H9 (cell line): ENCODE results near the gene YWHAH. TPM values are rescaled to one million over a fixed set of nuclear protein-coding genes. Genes with fewer than 3 reads are reported as not detected.

Experiments
- DNase-seq: peaks from one replicate; pipeline ENCODE4 v3.0.0-alpha.2; 2017
- H2AFZ ChIP-seq: one replicate; pipeline ENCODE4 v1.6.1; 2013; ENCODE audit warnings: mild to moderate bottlenecking, low read length, control low read depth, moderate library complexity
- H2AK5ac ChIP-seq: 2 replicates; pipeline ENCODE4 v1.6.1; 2013; ENCODE audit warnings: low read length, control low read depth, mixed read lengths; ENCODE audit not compliant: insufficient read length
- H2BK120ac ChIP-seq: one replicate; pipeline ENCODE4 v1.6.1; 2013; ENCODE audit warnings: low read depth, mild to moderate bottlenecking, low read length, control low read depth, inconsistent platforms; ENCODE audit not compliant: poor library complexity, severe bottlenecking
- H2BK12ac ChIP-seq: 2 replicates; pipeline ENCODE4 v1.6.1; 2013; ENCODE audit warnings: low read length, control low read depth, mixed read lengths, low read depth; ENCODE audit not compliant: insufficient read length
- H2BK15ac ChIP-seq: 2 replicates; pipeline ENCODE4 v1.6.1; 2013; ENCODE audit warnings: low read depth, low read length, control low read depth
- H2BK20ac ChIP-seq: one replicate; pipeline ENCODE4 v1.6.1; 2013; ENCODE audit warnings: low read depth, mild to moderate bottlenecking, low read length, control low read depth, inconsistent platforms; ENCODE audit not compliant: poor library complexity, severe bottlenecking
- H2BK5ac ChIP-seq: 2 replicates; pipeline ENCODE4 v1.6.1; 2013; ENCODE audit warnings: low read length, control low read depth, mixed read lengths; ENCODE audit not compliant: insufficient read length
- H3K14ac ChIP-seq: 2 replicates; pipeline ENCODE4 v1.6.1; 2013; ENCODE audit warnings: low read length, control low read depth; ENCODE audit not compliant: insufficient read depth
- H3K18ac ChIP-seq: 2 replicates; pipeline ENCODE4 v1.6.1; 2013; ENCODE audit warnings: low read depth, mild to moderate bottlenecking, mixed read lengths, low read length, control low read depth; ENCODE audit not compliant: insufficient read length
- H3K23ac ChIP-seq: 2 replicates; pipeline ENCODE4 v1.6.1; 2013; ENCODE audit warnings: low read length, control low read depth, mixed read lengths, low read depth; ENCODE audit not compliant: insufficient read length
- H3K23me2 ChIP-seq: 2 replicates; pipeline ENCODE4 v1.6.1; 2013; ENCODE audit warnings: low read depth, mild to moderate bottlenecking, mixed read lengths, low read length, control low read depth; ENCODE audit not compliant: insufficient read length, poor library complexity, severe bottlenecking
- H3K27ac ChIP-seq: 2 replicates; pipeline ENCODE4 v1.5.1; 2013; ENCODE audit warnings: low read length, control low read depth, mixed read lengths, low read depth; ENCODE audit not compliant: insufficient read length
- H3K27me3 ChIP-seq: 2 replicates; pipeline ENCODE4 v1.6.1; 2013; ENCODE audit warnings: low read length, control low read depth, inconsistent platforms; ENCODE audit not compliant: insufficient read depth
- H3K4ac ChIP-seq: 2 replicates; pipeline ENCODE4 v1.6.1; 2013; ENCODE audit warnings: low read depth, mild to moderate bottlenecking, control low read depth, inconsistent platforms, low read length, moderate library complexity
- H3K4me1 ChIP-seq: 2 replicates; pipeline ENCODE4 v1.6.1; 2013; ENCODE audit warnings: low read length, control low read depth, inconsistent platforms; ENCODE audit not compliant: insufficient read depth
- H3K4me2 ChIP-seq: 2 replicates; pipeline ENCODE4 v1.6.1; 2013; ENCODE audit warnings: low read length, control low read depth, mixed read lengths; ENCODE audit not compliant: insufficient read length, insufficient read depth
- H3K56ac ChIP-seq: 2 replicates; pipeline ENCODE4 v1.6.1; 2013; ENCODE audit warnings: low read depth, mild to moderate bottlenecking, mixed read lengths, low read length, control low read depth; ENCODE audit not compliant: insufficient read length
- H3K79me1 ChIP-seq: 2 replicates; pipeline ENCODE4 v1.6.1; 2013; ENCODE audit warnings: low read depth, mild to moderate bottlenecking, moderate library complexity, low read length, control low read depth, inconsistent platforms; ENCODE audit not compliant: insufficient read depth, poor library complexity, severe bottlenecking
- H3K79me2 ChIP-seq: 2 replicates; pipeline ENCODE4 v1.6.1; 2013; ENCODE audit warnings: low read length, control low read depth, inconsistent platforms; ENCODE audit not compliant: insufficient read depth
- H3K9ac ChIP-seq: 2 replicates; pipeline ENCODE4 v1.6.1; 2013; ENCODE audit warnings: low read length, control low read depth, mixed read lengths; ENCODE audit not compliant: insufficient read length; ENCODE audit errors: extremely low read depth
- H3K9me3 ChIP-seq: one replicate; pipeline ENCODE4 v1.6.1; 2013; ENCODE audit warnings: low read depth, low read length, inconsistent platforms; ENCODE audit not compliant: control insufficient read depth
- H3T11ph ChIP-seq: one replicate; pipeline ENCODE4 v1.6.1; 2013; ENCODE audit warnings: mild to moderate bottlenecking, low read length, control low read depth, inconsistent platforms
- H4K20me1 ChIP-seq: one replicate; pipeline ENCODE4 v1.6.1; 2013; ENCODE audit not compliant: control insufficient read depth, insufficient read length, insufficient read depth
- H4K5ac ChIP-seq: 2 replicates; pipeline ENCODE4 v1.6.1; 2013; ENCODE audit warnings: low read depth, mild to moderate bottlenecking, mixed read lengths, low read length, control low read depth; ENCODE audit not compliant: insufficient read length
- H4K8ac ChIP-seq: replicated peaks from 2 replicates; pipeline ENCODE4 v1.6.1; 2013; ENCODE audit warnings: low read length, control low read depth, mixed read lengths, low read depth; ENCODE audit not compliant: insufficient read length
- H4K91ac ChIP-seq: 2 replicates; pipeline ENCODE4 v1.6.1; 2013; ENCODE audit warnings: low read depth, mild to moderate bottlenecking, moderate library complexity, mixed read lengths, low read length, control low read depth; ENCODE audit not compliant: insufficient read length
- H3K27ac Mint-ChIP-seq, 3 experiments: 2 replicates in 2 of 3; 3 replicates in 1 of 3; pipeline ENCODE4 v1.8.0; 2020 to 2021; ENCODE audit warnings: mixed read lengths in 3 of 3, mild to moderate bottlenecking in 1 of 3, moderate library complexity in 1 of 3
- H3K27me3 Mint-ChIP-seq: 2 replicates; pipeline ENCODE4 v1.8.0; 2021; ENCODE audit warnings: low read depth, mild to moderate bottlenecking, moderate library complexity, mixed read lengths
- H3K36me3 Mint-ChIP-seq, 3 experiments: 2 replicates in 2 of 3; 3 replicates in 1 of 3; pipeline ENCODE4 v1.8.0; 2020 to 2021; ENCODE audit warnings: low read depth in 3 of 3, mixed read lengths in 3 of 3; ENCODE audit not compliant: insufficient read depth in 1 of 3
- H3K4me1 Mint-ChIP-seq, 2 experiments: 2 replicates each; pipeline ENCODE4 v1.8.0; 2020; ENCODE audit warnings: mixed read lengths in 2 of 2
- H3K4me3 Mint-ChIP-seq, 2 experiments: 2 replicates in 1 of 2; 3 replicates in 1 of 2; pipeline ENCODE4 v1.8.0; 2020 to 2021; ENCODE audit warnings: mild to moderate bottlenecking in 2 of 2, mixed read lengths in 2 of 2, moderate library complexity in 1 of 2
- H3K9me3 Mint-ChIP-seq, 2 experiments: 2 replicates in 1 of 2; 3 replicates in 1 of 2; pipeline ENCODE4 v1.8.0; 2020; ENCODE audit warnings: mild to moderate bottlenecking in 2 of 2, mixed read lengths in 2 of 2, moderate library complexity in 1 of 2
- WGBS: extraction: QIAGEN DNeasy Blood & Tissue Kit; methylation state at CpG from one replicate; pipeline ENCODE4 v1.1.7; 2013; ENCODE audit warnings: missing lambda C conversion rate, low lambda C conversion rate, mixed read lengths; ENCODE audit not compliant: insufficient read length; ENCODE audit errors: extremely low coverage; 5-methylcytosine and 5-hydroxymethylcytosine counted together
- total RNA-seq: library from RNA; stranded (reverse); gene quantifications from 2 replicates; pipeline ENCODE4 v1.2.1, GENCODE V29; 2021
- TF ChIP-seq, protein P1 (sequence below): fragments of 200-600 bp; sonication (generic); conservative IDR thresholded peaks from 3 replicates; pipeline ENCODE4 v1.8.0; 2021; ENCODE audit warnings: antibody characterized with exemption, mild to moderate bottlenecking

Gene YWHAH
- total RNA-seq, 1 experiment from 2014 or later: 250 TPM

DNA sequence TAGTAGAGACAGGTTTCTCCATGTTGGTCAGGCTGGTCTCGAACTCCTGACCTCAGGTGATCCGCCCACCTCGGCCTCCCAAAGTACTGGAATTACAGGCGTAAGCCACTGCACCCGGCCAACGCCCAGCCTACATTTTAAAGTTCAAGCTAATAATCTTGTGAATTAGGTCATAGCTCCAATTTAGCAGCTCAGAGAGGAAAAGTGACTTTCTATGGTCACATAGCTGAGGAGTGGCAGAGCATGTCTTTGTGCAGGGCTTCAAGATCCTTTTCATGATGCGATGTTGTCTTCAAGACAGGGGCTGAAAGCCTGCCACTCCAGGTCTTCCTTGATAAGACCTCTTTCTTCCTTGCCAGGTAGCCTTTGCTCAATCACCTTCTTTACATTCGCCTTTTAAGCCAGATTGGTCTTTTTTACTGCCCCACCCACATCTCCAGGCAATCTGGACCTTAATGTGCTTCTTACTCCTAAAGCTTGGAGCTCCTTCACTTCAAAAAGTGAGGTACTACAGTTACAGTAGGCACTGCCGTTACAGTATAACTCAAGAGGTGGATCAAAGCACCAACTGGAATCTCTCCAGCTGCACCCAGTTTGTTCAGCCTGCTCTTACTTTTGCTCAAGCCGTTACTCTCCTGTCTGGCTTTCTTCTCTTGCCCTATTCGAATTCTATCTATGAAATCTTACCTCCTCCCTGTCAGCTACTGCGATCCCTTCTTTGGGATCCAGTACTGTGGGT lies 18.2 kb downstream of the YWHAH start:
- H3K18ac ChIP-seq: no peak overlapping the region

More for the DNA sequence above, 18.2 kb downstream of the YWHAH start:
- Histone ChIP-seq H2AFZ (no peak overlapping the region), H2BK20ac (no peak overlapping the region), H2BK15ac (no peak overlapping the region), H3K56ac (no peak overlapping the region), H3K79me2 (no peaks in the 10 kb centered on the region), H3K23ac (no peak overlapping the region), H3K4me1 (peaks cover 6% of the 10 kb centered on the region; the same call in 1 of the 2 replicates), H2AK5ac (no peak overlapping the region), H4K5ac (no peak overlapping the region), H3T11ph (no peak overlapping the region), H3K9ac (no peak overlapping the region), H2BK12ac (no peak overlapping the region), H3K9me3 (no peaks in the 10 kb centered on the region), H4K20me1 (no peaks in the 10 kb centered on the region), H3K4ac (no peak overlapping the region), H3K79me1 (no peaks in the 10 kb centered on the region), H3K4me2 (no peak overlapping the region), H3K27ac (no peak overlapping the region), H2BK120ac (no peak overlapping the region), H3K14ac (no peak overlapping the region), H3K27me3 (no peaks in the 10 kb centered on the region), H4K91ac (no peak overlapping the region), H3K23me2 (no peaks in the 10 kb centered on the region), H2BK5ac (no peak overlapping the region), H4K8ac (no peak overlapping the region)
- Mint-ChIP-seq H3K4me1 (peaks cover 28 to 42% of the 10 kb centered on the region in 2 experiments), H3K9me3 (no peaks in the 10 kb centered on the region), H3K36me3 (peaks cover 6 to 17% (median 11%) of the 10 kb centered on the region in 3 experiments), H3K27ac (peak overlapping the region in 1 of 3 experiments; percentile 56; a peak in 2 of 7 replicates), H3K27me3 (no peaks in the 10 kb centered on the region), H3K4me3 (no peak overlapping the region)
- TF ChIP-seq, protein P1, sequence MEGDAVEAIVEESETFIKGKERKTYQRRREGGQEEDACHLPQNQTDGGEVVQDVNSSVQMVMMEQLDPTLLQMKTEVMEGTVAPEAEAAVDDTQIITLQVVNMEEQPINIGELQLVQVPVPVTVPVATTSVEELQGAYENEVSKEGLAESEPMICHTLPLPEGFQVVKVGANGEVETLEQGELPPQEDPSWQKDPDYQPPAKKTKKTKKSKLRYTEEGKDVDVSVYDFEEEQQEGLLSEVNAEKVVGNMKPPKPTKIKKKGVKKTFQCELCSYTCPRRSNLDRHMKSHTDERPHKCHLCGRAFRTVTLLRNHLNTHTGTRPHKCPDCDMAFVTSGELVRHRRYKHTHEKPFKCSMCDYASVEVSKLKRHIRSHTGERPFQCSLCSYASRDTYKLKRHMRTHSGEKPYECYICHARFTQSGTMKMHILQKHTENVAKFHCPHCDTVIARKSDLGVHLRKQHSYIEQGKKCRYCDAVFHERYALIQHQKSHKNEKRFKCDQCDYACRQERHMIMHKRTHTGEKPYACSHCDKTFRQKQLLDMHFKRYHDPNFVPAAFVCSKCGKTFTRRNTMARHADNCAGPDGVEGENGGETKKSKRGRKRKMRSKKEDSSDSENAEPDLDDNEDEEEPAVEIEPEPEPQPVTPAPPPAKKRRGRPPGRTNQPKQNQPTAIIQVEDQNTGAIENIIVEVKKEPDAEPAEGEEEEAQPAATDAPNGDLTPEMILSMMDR: no peak
- WGBS: no CpG with 5 or more reads among the region's 12 CpGs
- DNase-seq: no peak
